MM.1S (cell line): ENCODE data around the gene RGSL1.

Source experiments
- DNase-seq: peaks from one replicate; pipeline ENCODE4 v3.0.0-alpha.2; 2015
- H2AFZ ChIP-seq: fragments of 300-600 bp; sonication (generic); 2 replicates; pipeline ENCODE4 v1.6.0; 2016; ENCODE audit warnings: antibody characterized with exemption, low read length
- H3F3A ChIP-seq: fragments of 300-600 bp; sonication (generic); 2 replicates; pipeline ENCODE4 v1.6.1; 2016; ENCODE audit warnings: mild to moderate bottlenecking, antibody characterized with exemption, low read length, moderate library complexity, mixed read lengths; ENCODE audit not compliant: insufficient read depth
- H3K27ac ChIP-seq: fragments of 300-600 bp; sonication (generic); 2 replicates; pipeline ENCODE4 v1.5.1; 2016; ENCODE audit warnings: mild to moderate bottlenecking, low read length
- H3K27me3 ChIP-seq: fragments of 300-600 bp; sonication (generic); replicated peaks from 2 replicates; pipeline ENCODE4 v1.6.0; 2016; ENCODE audit warnings: low read length; ENCODE audit not compliant: insufficient read depth
- H3K36me3 ChIP-seq: fragments of 300-600 bp; sonication (generic); replicated peaks from 2 replicates; pipeline ENCODE4 v1.6.1; 2016; ENCODE audit warnings: mild to moderate bottlenecking, low read length, mixed read lengths; ENCODE audit not compliant: insufficient read depth
- H3K4me1 ChIP-seq: fragments of 300-600 bp; sonication (generic); 2 replicates; pipeline ENCODE4 v1.6.1; 2016; ENCODE audit warnings: low read length, mixed read lengths
- H3K4me2 ChIP-seq: fragments of 300-600 bp; sonication (generic); 2 replicates; pipeline ENCODE4 v1.6.0; 2016; ENCODE audit warnings: low read depth, low read length
- H3K4me3 ChIP-seq: fragments of 300-600 bp; sonication (generic); 2 replicates; pipeline ENCODE4 v1.5.1; 2016; ENCODE audit warnings: low read length, mixed read lengths
- H3K79me2 ChIP-seq: fragments of 300-600 bp; sonication (generic); 2 replicates; pipeline ENCODE4 v1.6.1; 2016; ENCODE audit warnings: mixed run types, low read length, mixed read lengths
- H3K9ac ChIP-seq: fragments of 300-600 bp; sonication (generic); 2 replicates; pipeline ENCODE4 v1.6.1; 2016; ENCODE audit warnings: low read length, mixed read lengths
- H3K9me2 ChIP-seq: fragments of 300-600 bp; sonication (generic); replicated peaks from 2 replicates; pipeline ENCODE4 v1.6.1; 2016; ENCODE audit warnings: mild to moderate bottlenecking, low read length, mixed read lengths; ENCODE audit not compliant: insufficient read depth
- H3K9me3 ChIP-seq: fragments of 300-600 bp; sonication (generic); replicated peaks from 2 replicates; pipeline ENCODE4 v1.6.1; 2016; ENCODE audit warnings: mild to moderate bottlenecking, low read length, mixed read lengths; ENCODE audit not compliant: insufficient read depth
- H4K20me1 ChIP-seq: fragments of 300-600 bp; sonication (generic); 2 replicates; pipeline ENCODE4 v1.6.1; 2016; ENCODE audit warnings: mild to moderate bottlenecking, low read length, moderate library complexity, mixed read lengths; ENCODE audit not compliant: insufficient read depth
- EZH2 ChIP-seq: fragments of 300-600 bp; sonication (generic); optimal IDR thresholded peaks from 2 replicates; pipeline ENCODE3; 2017; ENCODE audit warnings: low read depth, mild to moderate bottlenecking, antibody characterized with exemption, low read length, mixed read lengths
- EZH2phosphoT487 ChIP-seq: fragments of 300-600 bp; sonication (generic); IDR thresholded peaks from 2 replicates; pipeline ENCODE4 v1.6.1; 2018; ENCODE audit warnings: antibody characterized with exemption, low read length
- TF ChIP-seq, protein P1 (sequence below): fragments of 300-600 bp; sonication (generic); IDR thresholded peaks from 2 replicates; pipeline ENCODE4 v1.5.1; 2016; ENCODE audit warnings: antibody characterized with exemption, low read length, mixed read lengths

RGSL1 gene

DNA sequence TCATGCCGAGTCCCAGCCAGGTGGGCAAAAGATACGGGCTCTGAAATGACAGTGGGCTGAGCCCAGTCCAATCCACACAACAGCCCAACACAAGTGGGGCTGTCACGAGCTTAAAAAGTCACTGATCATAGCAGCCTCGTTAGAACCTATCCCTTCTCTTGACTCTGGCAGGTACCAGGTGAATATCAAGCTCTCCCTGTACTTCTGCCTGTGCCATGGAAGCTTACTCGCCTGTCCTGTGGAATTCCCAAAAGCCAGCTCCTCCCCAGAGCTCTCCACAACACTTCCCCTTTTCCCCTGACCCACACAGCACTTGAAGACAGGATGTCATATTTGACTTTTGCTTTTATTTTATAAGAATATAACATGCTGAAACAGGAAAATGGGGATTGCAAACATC is 148.3 kb downstream of the RGSL1 start:
- H3K9ac ChIP-seq = no peak overlapping the region
- H3K4me1 ChIP-seq = peaks cover 11% of the 10 kb centered on the region
- DNase-seq = no peak

DNA sequence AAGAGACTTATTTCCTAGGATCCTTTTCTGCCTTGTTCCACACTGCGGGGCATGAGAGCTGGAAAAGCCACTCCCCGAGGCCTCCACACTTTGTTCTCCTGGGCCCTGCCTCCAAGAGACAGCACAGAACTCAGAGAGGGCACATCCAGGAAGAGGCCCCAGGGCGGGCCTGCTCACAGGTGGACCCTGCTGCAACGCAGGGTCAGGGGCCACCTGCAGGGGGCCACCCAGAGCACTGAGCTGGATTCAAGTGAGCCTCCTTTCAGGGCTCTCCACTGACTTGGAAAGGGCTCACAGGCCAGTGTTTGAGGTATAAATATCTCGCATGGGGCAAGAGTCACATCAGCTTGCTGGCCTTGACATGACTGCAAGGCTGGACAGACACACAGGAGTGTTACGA is 149.4 kb downstream of the RGSL1 start:
- Histone ChIP-seq H3K9ac (no peak overlapping the region), H3K36me3 (no peaks in the 10 kb centered on the region; the same call in 1 of the 2 replicates), H3K9me3 (no peaks in the 10 kb centered on the region), H3K27me3 (no peaks in the 10 kb centered on the region), H3K9me2 (no peaks in the 10 kb centered on the region), H3K27ac (no peak overlapping the region), H4K20me1 (peaks cover 4% of the 10 kb centered on the region; the same call in 1 of the 2 replicates), H3K4me1 (peaks cover 18% of the 10 kb centered on the region), H3K4me3 (no peak overlapping the region), H2AFZ (no peak overlapping the region), H3K4me2 (no peak overlapping the region), H3F3A (peaks cover 5% of the 10 kb centered on the region; the same call in 1 of the 2 replicates), H3K79me2 (peaks cover 13% of the 10 kb centered on the region)
- DNase-seq = no peak
- TF ChIP-seq, protein P1, sequence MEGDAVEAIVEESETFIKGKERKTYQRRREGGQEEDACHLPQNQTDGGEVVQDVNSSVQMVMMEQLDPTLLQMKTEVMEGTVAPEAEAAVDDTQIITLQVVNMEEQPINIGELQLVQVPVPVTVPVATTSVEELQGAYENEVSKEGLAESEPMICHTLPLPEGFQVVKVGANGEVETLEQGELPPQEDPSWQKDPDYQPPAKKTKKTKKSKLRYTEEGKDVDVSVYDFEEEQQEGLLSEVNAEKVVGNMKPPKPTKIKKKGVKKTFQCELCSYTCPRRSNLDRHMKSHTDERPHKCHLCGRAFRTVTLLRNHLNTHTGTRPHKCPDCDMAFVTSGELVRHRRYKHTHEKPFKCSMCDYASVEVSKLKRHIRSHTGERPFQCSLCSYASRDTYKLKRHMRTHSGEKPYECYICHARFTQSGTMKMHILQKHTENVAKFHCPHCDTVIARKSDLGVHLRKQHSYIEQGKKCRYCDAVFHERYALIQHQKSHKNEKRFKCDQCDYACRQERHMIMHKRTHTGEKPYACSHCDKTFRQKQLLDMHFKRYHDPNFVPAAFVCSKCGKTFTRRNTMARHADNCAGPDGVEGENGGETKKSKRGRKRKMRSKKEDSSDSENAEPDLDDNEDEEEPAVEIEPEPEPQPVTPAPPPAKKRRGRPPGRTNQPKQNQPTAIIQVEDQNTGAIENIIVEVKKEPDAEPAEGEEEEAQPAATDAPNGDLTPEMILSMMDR = peak; percentile 60
- no peak for TF ChIP-seq EZH2phosphoT487

More for the DNA sequence above, 148.3 kb downstream of the RGSL1 start:
- no peak overlapping the region for H3K4me2 ChIP-seq
- H4K20me1 ChIP-seq = peaks cover 4% of the 10 kb centered on the region; the same call in 1 of the 2 replicates
- H3K9me2 ChIP-seq = no peaks in the 10 kb centered on the region
- no peaks in the 10 kb centered on the region for H3K9me3 ChIP-seq
- peaks cover under 1% of the 10 kb centered on the region; the same call in 1 of the 2 replicates for H3F3A ChIP-seq
- H3K4me3 ChIP-seq = no peak overlapping the region
- no peaks in the 10 kb centered on the region; the same call in 1 of the 2 replicates for H3K36me3 ChIP-seq
- no peaks in the 10 kb centered on the region for H3K27me3 ChIP-seq
- H3K79me2 ChIP-seq = peaks cover 5% of the 10 kb centered on the region; the same call in 1 of the 2 replicates
- H2AFZ ChIP-seq = no peak overlapping the region
- TF ChIP-seq, protein P1 = no peak
- no peak overlapping the region for H3K27ac ChIP-seq

DNA sequence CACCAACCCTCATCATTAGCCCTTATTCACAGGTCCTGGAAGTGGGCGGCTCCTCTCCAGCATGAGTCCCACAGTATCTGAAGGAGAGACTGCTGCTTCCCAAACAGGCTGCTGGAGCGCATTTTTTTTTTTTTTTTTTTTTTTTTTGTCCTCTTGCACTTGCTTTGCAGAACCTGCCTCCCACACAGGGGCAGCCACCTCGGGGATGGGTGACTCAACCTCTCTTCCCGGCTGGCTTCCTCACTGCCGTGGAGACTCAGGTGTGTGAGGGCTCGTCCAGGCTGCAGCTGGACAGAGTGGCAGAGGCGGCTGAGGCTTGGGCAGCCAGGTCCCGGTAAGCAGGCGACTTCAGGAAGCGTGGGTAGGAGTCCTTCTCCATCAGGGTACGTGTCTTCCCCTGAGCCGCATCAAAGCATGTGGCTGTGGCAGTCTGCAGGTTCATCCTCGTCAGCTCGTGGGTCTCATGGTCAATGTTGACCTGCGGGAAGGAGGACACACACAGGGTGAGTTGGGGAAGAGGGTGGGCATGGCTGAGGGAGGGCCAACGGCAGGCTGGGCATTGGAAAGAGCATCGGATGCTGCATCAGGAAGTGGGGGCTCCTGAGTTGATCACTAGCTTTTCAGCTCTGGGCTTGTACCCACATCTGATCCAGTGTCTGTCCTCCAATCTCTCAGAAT is 150.2 kb downstream of the RGSL1 start:
- no peak overlapping the region for H2AFZ ChIP-seq
- H3F3A ChIP-seq = peaks cover 5% of the 10 kb centered on the region; the same call in 1 of the 2 replicates
- TF ChIP-seq EZH2 (no peak), EZH2phosphoT487 (no peak)
- TF ChIP-seq, protein P1 = no peak
- peaks cover 22% of the 10 kb centered on the region for H3K4me1 ChIP-seq
- no peaks in the 10 kb centered on the region for H3K27me3 ChIP-seq
- no peaks in the 10 kb centered on the region; the same call in 1 of the 2 replicates for H3K36me3 ChIP-seq
- H3K9ac ChIP-seq = no peak overlapping the region
- no peak overlapping the region for H3K4me2 ChIP-seq
- H4K20me1 ChIP-seq = no peaks in the 10 kb centered on the region
- H3K9me3 ChIP-seq = no peaks in the 10 kb centered on the region
- no peak overlapping the region for H3K27ac ChIP-seq
- no peak for DNase-seq
- peaks cover 13% of the 10 kb centered on the region for H3K79me2 ChIP-seq
- H3K9me2 ChIP-seq = no peaks in the 10 kb centered on the region
- no peak overlapping the region for H3K4me3 ChIP-seq
